GM12878 (cell line): ENCODE results near the gene SORBS1. TPM values are rescaled to one million over a fixed set of nuclear protein-coding genes. Genes with fewer than 3 reads are reported as not detected.

Source experiments
- ATAC-seq: fragments of 200-7000 bp; cut with Tn5 transposase; 3 replicates; pipeline ENCODE4 v1.9.1; 2020; ENCODE audit warnings: mild to moderate bottlenecking, moderate library complexity
- BruUV-seq: library from RNA; stranded (reverse); fragments of 400-500 nt; replicated peaks from 2 replicates; lab custom pipeline; 2021; lab: Mats Ljungman, UMichigan
- CTCF ChIA-PET: fragments of 300-600 bp; sonication (Branson Sonifier 250); formaldehyde crosslinking; extraction: SDS; loops from one replicate; lab custom pipeline; 2021; ENCODE audit warnings: inconsistent platforms; lab: Yijun Ruan, JAX
- POLR2A ChIA-PET: fragments of 350-600 bp; formaldehyde crosslinking; extraction: SDS; loops from one replicate; lab custom pipeline; 2021; ENCODE audit warnings: inconsistent platforms; lab: Charles Lee
- RAD21 ChIA-PET: fragments of 300-600 bp; sonication (Branson Sonifier 250); formaldehyde crosslinking; loops from one replicate; lab custom pipeline; 2023; ENCODE audit warnings: antibody characterized with exemption; ENCODE audit not compliant: unreplicated experiment; lab: Charles Lee
- SMC1A ChIA-PET: fragments of 300-600 bp; sonication (Branson Sonifier 250); formaldehyde crosslinking; loops from one replicate; lab custom pipeline; 2023; ENCODE audit not compliant: unreplicated experiment, uncharacterized antibody; lab: Charles Lee
- DNase-seq: peaks from one replicate; pipeline ENCODE4 v3.0.0-alpha.2; 2011; ENCODE audit warnings: low read depth, low spot score
- FAIRE-seq: peaks from 3 replicates; lab custom pipeline; 2011; peaks lifted over from hg19 to GRCh38; lab: Jason Lieb, UNC
- H2AFZ ChIP-seq: 2 replicates; pipeline ENCODE4 v1.6.0; 2011; ENCODE audit warnings: low read depth, low read length, control low read depth; ENCODE audit not compliant: control insufficient read depth
- H3K27ac ChIP-seq: 2 replicates; pipeline ENCODE4 v1.5.1; 2011; ENCODE audit warnings: control low read depth; ENCODE audit not compliant: control insufficient read depth, insufficient read depth
- H3K27me3 ChIP-seq, 2 experiments: replicated peaks in 1 of 2; 2 replicates each; pipeline versions ENCODE4 v1.6.0 to v1.6.1; 2011; ENCODE audit warnings: low read length in 1 of 2; ENCODE audit not compliant: control insufficient read depth in 2 of 2, insufficient read depth in 2 of 2
- H3K36me3 ChIP-seq, 2 experiments: 2 replicates each; pipeline ENCODE4 v1.5.1; 2011; ENCODE audit warnings: low read length in 1 of 2; ENCODE audit not compliant: control insufficient read depth in 2 of 2, insufficient read depth in 2 of 2
- H3K4me1 ChIP-seq: 2 replicates; pipeline ENCODE4 v1.6.1; 2011; ENCODE audit warnings: mild to moderate bottlenecking, low read length, moderate library complexity, mixed read lengths; ENCODE audit not compliant: control insufficient read depth, insufficient read depth
- H3K4me2 ChIP-seq: 2 replicates; pipeline ENCODE4 v1.6.0; 2011; ENCODE audit warnings: control low read depth; ENCODE audit not compliant: control insufficient read depth, insufficient read depth
- H3K4me3 ChIP-seq: fragments of 200-600 bp; sonication (generic); 2 replicates; pipeline ENCODE4 v1.5.1; 2016
- H3K79me2 ChIP-seq: 2 replicates; pipeline ENCODE4 v1.6.0; 2011; ENCODE audit warnings: low read length; ENCODE audit not compliant: control insufficient read depth, insufficient read depth
- H3K9ac ChIP-seq: 2 replicates; pipeline ENCODE4 v1.8.0; 2011; ENCODE audit warnings: low read length, control low read depth, mixed read lengths; ENCODE audit not compliant: control insufficient read depth, insufficient read depth
- H3K9me3 ChIP-seq: replicated peaks from 3 replicates; pipeline ENCODE4 v1.5.1; 2011; ENCODE audit warnings: mild to moderate bottlenecking, low read length; ENCODE audit not compliant: control insufficient read depth, insufficient read depth
- H4K20me1 ChIP-seq: 2 replicates; pipeline ENCODE4 v1.6.0; 2011; ENCODE audit not compliant: control insufficient read depth, insufficient read depth
- ATF2 ChIP-seq: IDR thresholded peaks from 2 replicates; pipeline ENCODE4 v1.6.1; 2012; ENCODE audit warnings: low read length, inconsistent platforms
- ELK1 ChIP-seq: IDR thresholded peaks from 2 replicates; pipeline ENCODE4 v1.6.1; 2012; ENCODE audit warnings: low read depth, low read length, improper control_type of control experiment
- HDGF ChIP-seq: fragments of 450-650 bp; IDR thresholded peaks from 2 replicates; pipeline ENCODE4 v1.6.1; 2016; ENCODE audit warnings: antibody characterized with exemption
- MYC ChIP-seq: IDR thresholded peaks from 2 replicates; pipeline ENCODE4 v1.6.1; 2011; ENCODE audit warnings: mild to moderate bottlenecking, low read length, moderate library complexity, inconsistent platforms; ENCODE audit not compliant: insufficient read depth, insufficient replicate concordance, insufficient read length, severe bottlenecking
- NFXL1 ChIP-seq: fragments of 450-650 bp; IDR thresholded peaks from 2 replicates; pipeline ENCODE4 v1.6.1; 2017; ENCODE audit warnings: antibody characterized with exemption, mild to moderate bottlenecking, borderline replicate concordance
- PAX5 ChIP-seq: IDR thresholded peaks from 2 replicates; pipeline ENCODE4 v1.6.1; 2011; ENCODE audit warnings: low read depth, low read length, borderline replicate concordance
- PAX8 ChIP-seq: fragments of 450-650 bp; IDR thresholded peaks from 2 replicates; pipeline ENCODE4 v1.6.1; 2017; ENCODE audit warnings: mild to moderate bottlenecking, moderate library complexity
- PBX3 ChIP-seq: IDR thresholded peaks from 2 replicates; pipeline ENCODE4 v1.6.1; 2011; ENCODE audit warnings: mild to moderate bottlenecking, low read depth, low read length, moderate library complexity; ENCODE audit not compliant: insufficient replicate concordance
- SIX5 ChIP-seq: IDR thresholded peaks from 2 replicates; pipeline ENCODE4 v1.6.1; 2011; ENCODE audit warnings: mild to moderate bottlenecking, low read depth, low read length, moderate library complexity; ENCODE audit not compliant: severe bottlenecking
- SMAD1 ChIP-seq: fragments of 450-650 bp; IDR thresholded peaks from 2 replicates; pipeline ENCODE4 v1.6.1; 2018; ENCODE audit warnings: mild to moderate bottlenecking, low read depth; ENCODE audit not compliant: partially characterized antibody
- SMAD5 ChIP-seq: IDR thresholded peaks from 2 replicates; pipeline ENCODE4 v1.6.1; 2016; ENCODE audit warnings: antibody characterized with exemption, low read depth
- TCF12 ChIP-seq: IDR thresholded peaks from 2 replicates; pipeline ENCODE4 v1.6.1; 2011; ENCODE audit warnings: low read depth, mild to moderate bottlenecking, low read length
- USF1 ChIP-seq: IDR thresholded peaks from 2 replicates; pipeline ENCODE4 v1.6.1; 2011; ENCODE audit warnings: borderline replicate concordance, low read depth, mild to moderate bottlenecking, moderate library complexity, mixed read lengths, low read length; ENCODE audit not compliant: insufficient read depth; ENCODE audit errors: extremely low read length
- WRNIP1 ChIP-seq: IDR thresholded peaks from 2 replicates; pipeline ENCODE4 v1.6.1; 2011; ENCODE audit warnings: low read depth, low read length, improper control_type of control experiment, borderline replicate concordance
- ZNF24 ChIP-seq: fragments of 450-650 bp; IDR thresholded peaks from 2 replicates; pipeline ENCODE4 v1.6.1; 2017; ENCODE audit warnings: antibody characterized with exemption, mild to moderate bottlenecking
- ZSCAN29 ChIP-seq: fragments of 450-650 bp; IDR thresholded peaks from 2 replicates; pipeline ENCODE4 v1.6.1; 2017; ENCODE audit warnings: mild to moderate bottlenecking, moderate library complexity
- WGBS: methylation state at CpG from one replicate; pipeline ENCODE4 v1.1.6; 2016; ENCODE audit warnings: low lambda C conversion rate; ENCODE audit not compliant: insufficient replicate concordance, insufficient coverage; ENCODE audit errors: missing lambda C conversion rate; 5-methylcytosine and 5-hydroxymethylcytosine counted together
- in situ Hi-C: fragments of 300-500 bp; cut with MboI; formaldehyde crosslinking; loops from 9 replicates; pipeline ENCODE4 v1.14.3; 2018; ENCODE audit warnings: mixed read lengths
- intact Hi-C: fragments of 100-400 bp; cut with micrococcal nuclease; formaldehyde crosslinking; loops from one replicate; pipeline ENCODE4 v1.14.2; 2022; ENCODE audit not compliant: unreplicated experiment
- polyA plus RNA-seq, 11 experiments: library from polyadenylated mRNA; depleted of rRNA in 4 of 11; unstranded in 6 of 11; stranded (reverse) in 5 of 11; fragments of >200 nt; fragmentation: Nextera tagmentation in 4 of 11; fragmentation: Illumina TruSeq in 1 of 11; extraction: Ambion mirVana in 4 of 11; extraction: Trizol in 1 of 11; gene quantifications; 1 replicate in 1 of 11; 2 replicates in 10 of 11; pipeline versions ENCODE4 v1.2.1 to v1.2.3, GENCODE V29; 2011 to 2016; ENCODE audit warnings: inconsistent platforms in 2 of 11, missing spikeins in 2 of 11, low read depth in 1 of 11
- total RNA-seq, 4 experiments: library from RNA; depleted of rRNA in 3 of 4; stranded (reverse); fragments of >200 nt in 3 of 4; fragmentation: Illumina TruSeq in 1 of 4; extraction: Trizol in 1 of 4; gene quantifications; 2 replicates each; pipeline versions ENCODE4 v1.2.1 to v1.2.3, GENCODE V29; 2013 to 2021

The SORBS1 gene
- total and polyA plus RNA-seq, 10 of the 15 experiments (the other 5 are each of a cell fraction or from before 2014, with no cell fraction given), result 0.13 to 0.75 (median 0.39) TPM

GRCh38 chr10:95312986-95313495 lies 248.1 kb downstream of the SORBS1 start:
- Histone ChIP-seq H3K4me1 (peaks cover 25% of the 10 kb centered on the region), H2AFZ (no peak overlapping the region), H3K9me3 (no peaks in the 10 kb centered on the region), H4K20me1 (no peaks in the 10 kb centered on the region), H3K27me3 (no peaks in the 10 kb centered on the region), H3K27ac (no peak overlapping the region), H3K79me2 (no peaks in the 10 kb centered on the region), H3K4me2 (no peak overlapping the region), H3K9ac (no peak overlapping the region), H3K36me3 (no peaks in the 10 kb centered on the region), H3K4me3 (no peak overlapping the region)
- no peak for ATAC-seq
- no TSS peak for BruUV-seq
- no peak for TF ChIP-seq PAX8
- TF ChIP-seq WRNIP1, result no peak
- no peak for TF ChIP-seq TCF12
- no peak for TF ChIP-seq PAX5
- no peak for TF ChIP-seq USF1
- no peak for TF ChIP-seq SIX5
- TF ChIP-seq SMAD5, result no peak
- no peak for TF ChIP-seq SMAD1
- TF ChIP-seq HDGF, result no peak
- TF ChIP-seq ZSCAN29, result no peak
- TF ChIP-seq MYC, result no peak
- no peak for TF ChIP-seq ATF2
- TF ChIP-seq NFXL1, result no peak
- TF ChIP-seq ZNF24, result no peak
- TF ChIP-seq ELK1, result no peak
- no peak for TF ChIP-seq PBX3
- no peak for FAIRE-seq
- ChIA-PET RAD21 (no interaction called here), SMC1A (interaction anchor here (0.6 to 1.1 kb wide), 2 partner anchors 25 to 68 kb away, joined by 3 read pairs; no protein-coding TSS in a partner anchor), CTCF (interaction anchor here (1.8 kb wide), 1 partner anchor 25 kb away, joined by 4 read pairs; no protein-coding TSS in a partner anchor), POLR2A (no interaction called here)
- in situ Hi-C loops (no loop called here), intact Hi-C loops (no loop called here)
- DNase-seq, result no peak
- WGBS, result 100% methylated on average over 1 of the region's 1 CpG
